HepG2 (cell line): ENCODE data around the gene BPHL. TPM values are rescaled to one million over a fixed set of nuclear protein-coding genes. Genes with fewer than 3 reads are reported as not detected.

Experiments used
- ATAC-seq: fragments of 200-7000 bp; cut with Tn5 transposase; 3 replicates; pipeline ENCODE4 v1.9.1; 2020; ENCODE audit warnings: mild to moderate bottlenecking, moderate library complexity
- BruUV-seq: library from RNA; stranded (reverse); fragments of 400-500 nt; replicated peaks from 2 replicates; lab custom pipeline; 2021; lab: Mats Ljungman, UMichigan
- CTCF ChIA-PET: fragments of 300-600 bp; formaldehyde crosslinking; extraction: SDS; loops from one replicate; lab custom pipeline; 2021; ENCODE audit warnings: low total read pairs, inconsistent platforms, low intra/inter-chr PET ratio; lab: Yijun Ruan, JAX
- POLR2A ChIA-PET: fragments of 350-600 bp; sonication (Branson Sonifier 250); formaldehyde crosslinking; loops from one replicate; lab custom pipeline; 2020; ENCODE audit warnings: antibody characterized with exemption, inconsistent platforms; lab: Yijun Ruan, JAX
- DNase-seq: peaks from one replicate; pipeline ENCODE4 v3.0.0-alpha.2; 2015; ENCODE audit warnings: low spot score
- FAIRE-seq: peaks from 3 replicates; lab custom pipeline; 2011; peaks lifted over from hg19 to GRCh38; lab: Jason Lieb, UNC
- H2AFZ ChIP-seq: one replicate; pipeline ENCODE4 v1.6.1; 2011; ENCODE audit warnings: low read length, inconsistent platforms
- H3K27ac ChIP-seq: fragments of 300-600 bp; 3 replicates; pipeline ENCODE4 v1.8.0; 2011; ENCODE audit warnings: mixed run types, mild to moderate bottlenecking, mixed read lengths, low read length, inconsistent platforms; ENCODE audit not compliant: insufficient read depth; ENCODE audit errors: extremely low read length
- H3K27me3 ChIP-seq, 2 experiments: fragments of 200-600 bp in 1 of 2; 2 replicates in 1 of 2; 3 replicates in 1 of 2; pipeline versions ENCODE4 v1.6.0 to v1.8.0; 2011; ENCODE audit warnings: low read length in 2 of 2, mild to moderate bottlenecking in 2 of 2, moderate library complexity in 2 of 2, inconsistent platforms in 1 of 2; ENCODE audit not compliant: insufficient read depth in 2 of 2, control insufficient read depth in 1 of 2
- H3K36me3 ChIP-seq, 2 experiments: fragments of 200-600 bp in 1 of 2; replicated peaks in 1 of 2; 2 replicates in 1 of 2; 3 replicates in 1 of 2; pipeline versions ENCODE4 v1.5.1 to v1.8.0; 2011; ENCODE audit warnings: low read length in 2 of 2, inconsistent platforms in 1 of 2; ENCODE audit not compliant: insufficient read depth in 2 of 2, control insufficient read depth in 1 of 2
- H3K4me1 ChIP-seq: 2 replicates; pipeline ENCODE4 v1.5.1; 2012; ENCODE audit warnings: low read length, inconsistent platforms; ENCODE audit not compliant: insufficient read depth
- H3K4me2 ChIP-seq: 2 replicates; pipeline ENCODE4 v1.6.0; 2011; ENCODE audit warnings: low read depth, low read length, inconsistent platforms
- H3K4me3 ChIP-seq, 3 experiments: fragments of 200-600 bp in 1 of 3; sonication (generic), shearing (Covaris generic) in 1 of 3; replicated peaks in 1 of 3; 2 replicates each; pipeline ENCODE4 v1.5.1; 2011 to 2016; ENCODE audit warnings: low read length in 3 of 3, inconsistent platforms in 2 of 3, low read depth in 2 of 3, mild to moderate bottlenecking in 2 of 3, control low read depth in 1 of 3, mixed read lengths in 1 of 3; ENCODE audit not compliant: insufficient read depth in 1 of 3
- H3K79me2 ChIP-seq: one replicate; pipeline ENCODE4 v1.6.1; 2011; ENCODE audit warnings: low read length, inconsistent platforms; ENCODE audit not compliant: insufficient read depth
- H3K9ac ChIP-seq: 2 replicates; pipeline ENCODE4 v1.6.0; 2011; ENCODE audit warnings: mild to moderate bottlenecking, low read depth, low read length, inconsistent platforms; ENCODE audit not compliant: insufficient read depth
- H3K9me3 ChIP-seq: 2 replicates; pipeline ENCODE4 v1.5.1; 2012; ENCODE audit warnings: mild to moderate bottlenecking, low read length
- H4K20me1 ChIP-seq: 2 replicates; pipeline ENCODE4 v1.6.0; 2011; ENCODE audit warnings: inconsistent platforms, mild to moderate bottlenecking, low read length, moderate library complexity; ENCODE audit not compliant: insufficient read depth
- CTCF ChIP-seq: sonication (generic); formaldehyde crosslinking; IDR thresholded peaks from 2 replicates; pipeline ENCODE4 v1.5.0; 2020; ENCODE audit warnings: mild to moderate bottlenecking, missing genetic modification reagents, moderate library complexity
- GATAD2A ChIP-seq: IDR thresholded peaks from 2 replicates; pipeline ENCODE4 v1.6.1; 2016
- KDM3A ChIP-seq: IDR thresholded peaks from 2 replicates; pipeline ENCODE4 v1.6.1; 2018; ENCODE audit warnings: low read depth, missing compliant biosample characterization
- NCOA5 ChIP-seq: sonication (generic); formaldehyde crosslinking; IDR thresholded peaks from 2 replicates; pipeline ENCODE4 v1.4.0; 2020; ENCODE audit warnings: missing genetic modification reagents
- NFE2L1 ChIP-seq: sonication (generic); formaldehyde crosslinking; IDR thresholded peaks from 2 replicates; pipeline ENCODE4 v1.4.0; 2020; ENCODE audit warnings: missing genetic modification reagents, mild to moderate bottlenecking, borderline replicate concordance
- PPARG ChIP-seq: conservative IDR thresholded peaks from 2 replicates; pipeline ENCODE4 v1.6.1; 2016; ENCODE audit warnings: missing biosample characterization, missing genetic modification reagents
- SALL2 ChIP-seq: sonication (generic); formaldehyde crosslinking; IDR thresholded peaks from 2 replicates; pipeline ENCODE4 v1.8.1; 2023; ENCODE audit warnings: mild to moderate bottlenecking, missing genetic modification reagents, inconsistent platforms
- TAF15 ChIP-seq: fragments of 200-400 bp; formaldehyde crosslinking; IDR thresholded peaks from one replicate; pipeline ENCODE4 v1.6.1; 2018; ENCODE audit warnings: mild to moderate bottlenecking, low read depth, low read length; ENCODE audit not compliant: poor library complexity, severe bottlenecking
- ZBTB38 ChIP-seq: sonication (generic); formaldehyde crosslinking; IDR thresholded peaks from 2 replicates; pipeline ENCODE4 v1.5.1; 2020; ENCODE audit warnings: mild to moderate bottlenecking, missing genetic modification reagents
- ZBTB49 ChIP-seq: sonication (generic); formaldehyde crosslinking; IDR thresholded peaks from 2 replicates; pipeline ENCODE4 v1.4.0; 2020; ENCODE audit warnings: missing genetic modification reagents, borderline replicate concordance
- ZMYM4 ChIP-seq: sonication (generic); formaldehyde crosslinking; IDR thresholded peaks from 2 replicates; pipeline ENCODE4 v1.8.1; 2023; ENCODE audit warnings: mild to moderate bottlenecking, missing genetic modification reagents
- ZNF121 ChIP-seq: sonication (generic); formaldehyde crosslinking; IDR thresholded peaks from 2 replicates; pipeline ENCODE4 v1.5.0; 2020; ENCODE audit warnings: mild to moderate bottlenecking, missing genetic modification reagents
- ZNF687 ChIP-seq: sonication (generic); formaldehyde crosslinking; IDR thresholded peaks from 2 replicates; pipeline ENCODE4 v1.5.1; 2020; ENCODE audit warnings: mild to moderate bottlenecking, missing genetic modification reagents, moderate library complexity
- WGBS: methylation state at CpG from one replicate; pipeline ENCODE4 v1.1.6; 2017; ENCODE audit warnings: low lambda C conversion rate; 5-methylcytosine and 5-hydroxymethylcytosine counted together
- in situ Hi-C: cut with HindIII; loops from 2 replicates; pipeline ENCODE4 v1.10.0; 2017; ENCODE audit warnings: low pct_unique_long_range_greater_than_20kb; ENCODE audit not compliant: extremely low pct_ligation_motif_present
- intact Hi-C: fragments of 100-400 bp; cut with micrococcal nuclease; formaldehyde crosslinking; loops from one replicate; pipeline ENCODE4 v1.10.0; 2022; ENCODE audit not compliant: unreplicated experiment
- polyA plus RNA-seq, 8 experiments: library from polyadenylated mRNA; depleted of rRNA in 3 of 8; stranded (reverse) in 7 of 8; unstranded in 1 of 8; fragments of >200 nt; fragmentation: Illumina TruSeq in 4 of 8; extraction: Trizol in 4 of 8; gene quantifications; 2 replicates each; pipeline versions ENCODE4 v1.2.1 to v1.2.3, GENCODE V29; 2011 to 2016; ENCODE audit warnings: low read depth in 4 of 8, missing spikeins in 1 of 8, mixed read lengths in 1 of 8; ENCODE audit not compliant: insufficient read depth in 1 of 8
- total RNA-seq, 5 experiments: library from RNA; depleted of rRNA; stranded (reverse); fragments of >200 nt; fragmentation: Illumina TruSeq; extraction: Trizol; gene quantifications; 2 replicates each; pipeline ENCODE4 v1.2.3, GENCODE V29; 2016; ENCODE audit warnings: low read depth in 1 of 5
- TF ChIP-seq, protein P1 (sequence below): IDR thresholded peaks from 2 replicates; pipeline ENCODE4 v1.6.1; 2016; ENCODE audit warnings: low read depth, borderline replicate concordance

The BPHL gene
- total and polyA plus RNA-seq, 2 of the 13 experiments (the other 11 are each of a cell fraction or from before 2014, with no cell fraction given): 37.8 to 39.5 TPM

- TF ChIP-seq ZNF687 (peak; percentile 53), GATAD2A (CRISPR knock-in tag) (peak; percentile 31; the same call in 1 of the 2 replicates), TAF15 (no peak), CTCF (CRISPR knock-in tag) (peak; percentile 44), ZBTB38 (peak; percentile 72; the same call in 1 of the 2 replicates)
Observed at GRCh38 chr6:3133515-3133914, 15.0 kb downstream of the BPHL start (continued).

DNA sequence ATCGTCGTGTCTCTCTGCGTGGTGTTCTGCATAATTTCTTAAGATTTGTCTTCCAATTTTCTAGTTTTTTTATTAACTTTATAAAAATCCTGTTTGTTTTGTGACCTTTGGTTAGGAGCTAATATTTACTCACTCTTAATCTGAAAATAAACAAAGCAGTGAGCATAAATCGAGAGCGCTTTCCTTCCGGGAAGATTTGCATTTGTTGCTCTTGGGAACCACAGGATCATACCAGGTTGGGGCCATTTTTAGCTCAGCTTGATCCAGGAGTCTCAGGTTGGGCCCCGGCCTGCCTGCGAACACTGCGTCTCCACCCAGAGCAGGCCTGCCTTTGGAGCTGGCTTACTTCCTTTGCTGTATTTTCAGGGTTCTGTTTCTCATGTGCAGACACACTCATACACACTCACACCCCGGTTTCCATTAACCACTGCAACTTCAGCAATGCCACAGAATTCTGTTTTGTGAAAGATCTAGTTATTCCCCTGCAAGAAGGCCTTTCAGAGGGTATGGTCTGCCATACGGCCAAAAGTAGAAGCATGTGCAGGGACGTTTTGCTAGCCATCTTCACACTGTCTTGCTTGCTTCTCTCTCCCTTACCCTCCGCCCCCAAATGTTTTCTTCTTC lies 17.3 kb downstream of the BPHL start:
- Histone ChIP-seq H3K36me3 (peaks cover 1 to 25% of the 10 kb centered on the region in 2 experiments; a peak in 3 of 5 replicates), H3K79me2 (no peaks in the 10 kb centered on the region), H3K9me3 (no peaks in the 10 kb centered on the region), H3K4me3 (peak overlapping the region in 2 of 3 experiments; percentile 23 to 47; a peak in 2 of 6 replicates), H2AFZ (no peak overlapping the region), H4K20me1 (no peaks in the 10 kb centered on the region), H3K27ac (peak overlapping the region; percentile 90), H3K4me2 (peak overlapping the region; percentile 73), H3K4me1 (peaks cover 74% of the 10 kb centered on the region), H3K9ac (peak overlapping the region; percentile 68), H3K27me3 (no peaks in the 10 kb centered on the region)
- in situ Hi-C loops: loop anchor here (5.0 kb wide), 1 partner anchor 112 kb away; no protein-coding TSS in a partner anchor
- DNase-seq (peak; percentile 81), FAIRE-seq (peak; percentile 54), ATAC-seq (peak; percentile 48)
- no TSS peak for BruUV-seq
- WGBS: 28% methylated on average over 13 of the region's 13 CpGs
- intact Hi-C loops: loop anchor here (5.0 kb wide), 1 partner anchor 97 kb away; no protein-coding TSS in a partner anchor
- POLR2A ChIA-PET: interaction anchor here (0.6 to 3.0 kb wide), 10 partner anchors 8 to 146 kb away, joined by 3 to 18 read pairs (median 6); partner anchors contain the start of genes BPHL and TUBB2A
- CTCF ChIA-PET: no interaction called here
- no peak for TF ChIP-seq ZBTB49 (CRISPR knock-in tag)
- no peak for TF ChIP-seq SALL2
- no peak for TF ChIP-seq KDM3A
- TF ChIP-seq NFE2L1: no peak
- no peak for TF ChIP-seq NCOA5
- 0 out of 2 replicates have a peak, but pooled peaks have one; percentile 56 for TF ChIP-seq PPARG (CRISPR knock-in tag)
- peak; percentile 36; the same call in 1 of the 2 replicates for TF ChIP-seq ZMYM4 (CRISPR knock-in tag)
- no peak for TF ChIP-seq ZNF121 (CRISPR knock-in tag)
- TF ChIP-seq, protein P1, sequence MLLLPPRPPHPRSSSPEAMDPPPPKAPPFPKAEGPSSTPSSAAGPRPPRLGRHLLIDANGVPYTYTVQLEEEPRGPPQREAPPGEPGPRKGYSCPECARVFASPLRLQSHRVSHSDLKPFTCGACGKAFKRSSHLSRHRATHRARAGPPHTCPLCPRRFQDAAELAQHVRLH (CRISPR knock-in tag): no peak
